SU-DHL-6 (cell line): ENCODE measurements around the gene CD36.

ENCODE experiments used
- CTCF ChIP-seq: fragments of 200-600 bp; sonication (generic); IDR thresholded peaks from one replicate; pipeline ENCODE4 v1.5.1; 2017; ENCODE audit warnings: antibody characterized with exemption, mild to moderate bottlenecking, low read length, moderate library complexity; ENCODE audit not compliant: insufficient read depth, poor library complexity, severe bottlenecking
- EZH2phosphoT487 ChIP-seq: fragments of 200-600 bp; sonication (generic), shearing (Covaris generic); conservative IDR thresholded peaks from 2 replicates; pipeline ENCODE4 v1.6.1; 2018; ENCODE audit warnings: mild to moderate bottlenecking, antibody characterized with exemption, low read length, moderate library complexity, mixed read lengths

GRCh38 chr7:80654887-80655340, 16.5 kb downstream of the CD36 start:
- TF ChIP-seq CTCF (no peak), EZH2phosphoT487 (no peak)
